HG03558 (cell line): ENCODE measurements around the gene HS6ST3.

Experiments used
- ATAC-seq: cut with Tn5 transposase; IDR thresholded peaks from one replicate; pipeline ENCODE4 v1.9.1; 2021; ENCODE audit warnings: moderate number of reproducible peaks; ENCODE audit not compliant: unreplicated experiment; ENCODE audit errors: extremely low read depth

The HS6ST3 gene

DNA sequence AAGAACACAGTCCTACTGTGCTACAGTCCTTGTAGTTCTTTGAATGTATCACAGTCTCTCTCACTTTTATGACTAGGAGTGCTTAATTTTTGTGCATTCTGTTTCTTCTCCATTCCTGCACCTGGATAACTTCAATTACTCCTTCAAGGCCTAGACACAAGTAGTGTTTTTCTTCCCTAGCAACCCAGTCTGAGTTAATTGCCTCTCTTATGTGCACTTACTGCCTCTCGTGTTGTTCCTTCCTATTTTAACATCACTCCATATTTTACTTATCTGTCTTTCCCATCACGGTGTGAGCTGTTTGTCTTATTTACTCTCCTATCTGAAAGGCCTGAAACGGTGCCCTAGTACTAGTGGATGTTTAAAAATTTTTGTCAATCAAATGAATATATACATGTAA is 101.5 kb downstream of the HS6ST3 start:
- ATAC-seq = no peak

DNA sequence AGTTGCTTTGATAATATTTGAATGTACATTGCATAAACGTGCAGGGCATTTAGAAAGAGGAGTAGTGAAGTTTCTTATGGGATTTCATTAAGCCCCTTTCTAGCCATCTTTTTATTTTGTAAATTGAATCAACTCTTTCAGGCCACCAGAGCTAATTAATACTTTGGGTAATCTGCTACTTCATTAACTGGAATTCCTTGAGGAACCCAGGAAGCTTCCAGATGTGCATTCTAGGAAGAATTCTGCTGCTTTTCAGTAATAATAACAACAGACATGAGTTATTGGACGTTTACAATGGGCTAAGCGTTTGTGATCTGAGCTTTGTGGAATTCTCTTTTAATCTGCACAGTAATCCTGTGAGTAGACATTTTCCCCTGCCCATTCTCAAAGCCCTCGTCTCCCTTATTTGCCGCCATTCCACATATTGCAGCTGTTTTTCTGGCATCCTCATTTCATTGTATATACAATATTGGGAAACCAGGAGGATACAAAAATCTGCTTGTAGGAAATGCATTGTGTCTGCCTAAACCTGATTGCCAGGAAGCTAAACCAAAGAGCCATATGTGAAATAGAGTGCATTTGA is 103.9 kb downstream of the HS6ST3 start:
- no peak for ATAC-seq

DNA sequence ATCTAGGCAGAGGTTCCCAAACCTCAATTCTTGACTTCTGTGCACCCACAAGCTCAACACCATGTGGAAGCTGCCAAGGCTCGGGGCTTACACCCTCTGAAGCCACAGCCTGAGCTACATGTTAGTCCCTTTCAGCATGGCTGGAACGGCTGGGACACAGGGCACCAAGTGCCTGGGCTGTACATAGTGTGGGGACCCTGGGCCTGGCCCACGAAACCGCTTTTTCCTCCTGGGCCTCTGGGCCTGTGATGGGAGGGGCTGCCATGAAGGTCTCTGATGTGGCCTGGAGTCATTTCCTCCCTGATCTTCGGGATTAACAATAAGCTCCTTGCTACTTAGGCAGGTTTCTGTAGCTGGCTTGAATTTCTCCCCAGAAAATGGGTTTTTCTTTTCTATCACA is 108.1 kb downstream of the HS6ST3 start:
- no peak for ATAC-seq

DNA sequence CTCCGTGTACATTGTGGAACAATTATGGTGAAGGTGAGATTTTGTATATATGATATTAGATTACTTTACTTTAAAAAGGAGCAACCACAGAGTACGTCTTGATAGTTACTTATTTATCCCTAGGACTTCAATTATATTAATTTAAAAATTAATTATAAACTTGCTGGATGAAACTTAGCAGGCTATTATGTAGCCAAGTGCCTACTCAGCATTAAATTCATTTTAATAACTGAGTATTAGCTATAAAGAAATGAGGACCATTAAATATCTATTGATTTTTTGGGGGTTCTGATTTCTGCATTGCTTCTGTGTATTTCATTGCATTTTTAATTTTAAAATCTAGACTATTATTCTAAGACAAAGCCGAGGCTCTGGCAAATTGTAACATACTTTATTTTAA is 109.4 kb downstream of the HS6ST3 start:
- no peak for ATAC-seq

DNA sequence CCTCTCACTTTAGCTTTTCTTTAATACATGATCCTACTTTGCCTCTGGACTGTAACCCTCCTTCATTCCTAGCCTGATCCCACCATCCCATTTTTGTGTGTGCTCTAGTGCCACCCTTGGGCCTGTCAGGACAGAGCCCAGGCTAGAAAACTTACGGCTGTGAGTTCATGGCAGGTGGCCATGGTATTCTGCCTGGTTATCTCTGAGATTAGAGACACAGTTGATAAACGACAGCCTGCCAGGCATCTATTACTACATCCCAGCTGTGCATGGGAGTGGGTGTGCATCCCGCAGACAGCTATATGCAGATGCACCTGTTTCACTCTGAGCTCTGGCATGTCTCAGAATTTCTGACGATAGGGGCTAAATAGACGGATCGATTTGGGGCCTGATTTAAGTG is 110.9 kb downstream of the HS6ST3 start:
- ATAC-seq = no peak

DNA sequence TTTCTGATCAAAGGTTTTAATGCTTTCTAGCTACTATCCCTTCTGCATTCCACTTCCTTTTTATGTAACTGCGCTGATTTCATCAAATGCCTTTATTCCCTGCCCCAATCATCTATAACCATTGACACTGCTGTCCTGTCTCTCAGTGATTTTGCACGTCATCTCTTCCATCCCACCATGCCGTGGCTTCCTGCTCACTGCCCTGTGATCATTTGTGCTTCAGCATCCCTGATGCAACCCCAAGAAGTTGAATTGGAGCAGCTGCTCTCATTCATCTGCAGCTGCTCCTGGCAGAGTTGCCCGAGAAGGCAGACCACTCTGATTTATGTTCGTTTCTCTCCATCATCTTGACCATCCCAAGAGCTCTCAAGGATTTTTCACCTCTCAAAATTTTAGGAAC is 112.4 kb downstream of the HS6ST3 start:
- no peak for ATAC-seq

DNA sequence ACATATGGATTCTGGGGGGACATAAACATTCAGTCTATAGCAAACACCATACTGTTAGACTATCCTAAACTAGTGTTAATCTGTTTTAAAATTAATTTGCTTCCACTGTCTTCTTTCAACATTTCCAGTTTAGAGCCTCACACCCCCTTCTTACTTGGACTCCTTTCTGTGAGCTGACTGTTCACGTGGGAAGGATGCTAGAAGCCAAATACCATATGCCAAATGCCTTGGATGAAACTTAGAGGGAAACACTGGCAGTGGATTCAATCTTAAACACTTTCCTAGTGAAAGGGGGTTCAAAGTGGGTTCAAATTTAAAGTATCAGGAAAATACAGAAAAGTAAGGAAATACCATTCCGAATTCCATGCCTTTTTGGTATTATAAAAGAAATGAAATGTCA is 113.6 kb downstream of the HS6ST3 start:
- no peak for ATAC-seq

DNA sequence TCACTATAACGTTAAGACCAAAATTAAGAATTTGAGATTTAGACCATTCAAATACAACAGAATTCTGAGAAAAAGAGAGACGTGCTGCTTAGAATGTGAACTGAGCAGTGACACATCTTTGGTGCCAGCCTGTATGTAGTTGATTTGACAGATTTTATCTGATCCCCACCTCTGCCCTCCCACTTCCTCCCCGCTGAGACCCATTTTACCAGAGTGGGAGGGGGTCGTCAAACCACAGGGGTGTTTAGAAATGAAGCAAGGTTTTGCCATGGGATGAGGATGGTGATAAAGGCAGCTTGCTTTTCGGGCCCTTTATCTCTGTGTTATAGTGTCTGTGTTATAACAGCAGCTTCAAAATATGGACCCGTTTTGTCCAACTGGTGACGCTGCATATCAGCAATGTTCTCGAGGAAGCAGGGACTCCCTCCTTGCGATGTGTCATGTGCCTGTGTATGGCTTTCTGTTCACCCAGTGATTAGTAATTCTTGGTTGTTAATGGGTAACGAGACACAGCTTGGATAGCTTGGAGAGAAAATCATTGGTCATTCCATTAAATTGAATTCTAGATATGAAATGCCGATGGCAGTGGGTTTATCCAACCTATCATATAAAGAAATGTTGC is 125.0 kb downstream of the HS6ST3 start:
- no peak for ATAC-seq

DNA sequence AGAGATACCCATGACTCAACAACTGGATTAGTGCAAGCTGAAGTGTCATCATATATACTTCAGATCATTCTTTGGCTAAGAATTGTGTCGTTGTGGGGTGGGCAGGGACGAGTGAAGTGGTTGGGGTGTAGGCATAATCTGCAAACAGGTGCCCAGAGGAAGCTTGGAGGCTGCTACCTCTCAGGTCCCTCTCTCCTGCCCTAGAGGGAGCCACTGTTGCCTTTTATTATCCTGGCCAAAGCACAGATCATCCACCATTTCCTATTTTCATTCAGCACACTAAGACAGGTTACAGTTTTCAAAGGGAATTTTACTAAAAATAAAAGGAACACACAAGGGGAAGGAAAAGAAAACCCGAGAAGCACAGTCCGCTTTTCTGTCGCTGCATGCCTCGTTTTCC is 126.6 kb downstream of the HS6ST3 start:
- ATAC-seq = no peak

DNA sequence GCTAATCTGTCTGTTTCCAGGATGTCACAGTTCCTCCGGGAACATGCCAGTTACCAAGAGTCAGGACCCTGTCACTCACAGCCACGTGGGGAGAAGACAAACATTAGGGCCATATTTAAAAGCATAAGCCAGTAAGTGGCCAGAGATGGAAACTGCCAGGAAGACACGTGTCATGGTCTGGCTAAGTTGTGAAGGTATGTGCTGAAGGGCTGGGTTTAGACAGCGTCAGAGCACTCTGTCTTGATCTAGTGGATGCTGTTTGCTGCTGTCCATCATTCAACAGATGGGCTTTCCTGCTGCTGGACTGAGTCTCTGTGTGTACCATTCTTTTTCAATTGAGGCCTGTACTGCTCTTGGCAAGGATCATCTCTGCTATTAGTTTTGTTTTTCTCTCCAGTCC is 128.6 kb downstream of the HS6ST3 start:
- ATAC-seq = no peak

DNA sequence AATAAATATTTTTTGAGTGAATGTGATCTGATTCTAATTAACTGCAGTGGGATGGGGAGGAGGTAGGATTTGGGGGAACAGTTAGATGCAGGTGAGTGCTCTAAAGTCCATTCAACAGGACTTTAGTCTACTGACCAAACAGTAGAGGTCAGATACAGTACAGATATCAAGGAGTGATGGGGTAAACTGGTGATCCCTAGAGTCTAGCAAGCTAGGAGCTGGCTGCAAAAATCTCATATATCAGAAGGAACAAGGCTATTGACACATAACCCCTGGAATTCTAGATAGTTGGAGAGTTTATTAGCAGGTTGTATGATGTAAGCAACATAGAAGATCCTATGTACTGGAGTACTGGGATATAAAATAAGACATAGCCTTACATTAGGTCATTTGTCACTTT is 131.6 kb downstream of the HS6ST3 start:
- no peak for ATAC-seq

DNA sequence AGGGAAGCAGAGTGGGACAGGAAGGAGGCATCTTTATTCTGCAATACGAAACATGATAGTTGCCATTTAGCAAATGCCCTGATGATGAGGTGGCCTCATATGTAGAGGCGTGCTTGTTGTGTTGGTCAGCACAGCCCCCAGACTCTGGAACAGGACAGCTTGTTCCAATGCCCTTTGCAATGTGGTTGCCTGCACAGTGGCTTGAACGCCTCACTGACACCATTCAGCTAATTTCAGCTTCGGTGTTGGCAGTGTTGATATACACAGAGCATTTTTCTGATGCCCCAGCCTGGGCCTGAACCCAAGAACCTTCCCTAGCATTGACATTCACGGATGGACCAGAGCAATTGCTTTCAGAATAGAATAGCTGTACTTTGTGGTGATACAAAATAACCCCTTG is 133.3 kb downstream of the HS6ST3 start:
- ATAC-seq = no peak

DNA sequence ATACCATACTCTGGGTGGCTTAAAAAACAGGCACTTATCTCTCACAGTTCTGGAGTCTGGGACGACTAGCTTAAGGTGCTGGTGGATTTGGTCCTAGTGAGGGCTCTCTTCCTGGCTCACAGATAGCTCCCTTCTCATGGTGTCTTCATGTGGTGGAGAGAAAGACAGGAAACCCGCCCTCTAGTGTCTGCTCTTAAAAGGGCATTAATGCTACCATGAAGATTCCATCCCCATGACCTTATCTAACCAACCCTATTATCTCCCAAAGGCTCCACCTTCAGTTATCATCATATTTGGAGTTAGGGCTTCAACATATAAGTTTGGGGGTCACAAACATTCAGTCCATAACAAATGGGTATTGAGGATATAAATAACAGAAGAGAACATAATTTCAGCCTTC is 139.4 kb downstream of the HS6ST3 start:
- no peak for ATAC-seq

DNA sequence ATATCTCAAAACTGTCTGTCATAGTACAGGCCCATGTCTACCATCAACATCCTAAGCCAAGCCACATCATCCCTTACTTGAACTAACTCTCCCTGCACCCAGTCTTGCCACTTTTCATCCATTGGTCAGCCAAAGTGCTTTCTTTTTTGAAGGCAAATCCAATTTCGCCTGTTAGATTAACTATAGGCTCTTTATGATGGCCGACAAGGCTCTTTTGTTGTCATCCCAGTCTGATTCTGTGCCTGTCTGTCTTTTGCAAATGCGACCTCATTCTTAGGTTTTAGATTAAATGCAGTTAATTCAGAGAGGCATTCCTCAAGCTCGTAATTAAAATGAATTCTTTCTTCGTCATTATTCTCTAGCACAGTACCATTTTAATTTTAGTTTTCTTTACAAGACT is 148.3 kb downstream of the HS6ST3 start:
- no peak for ATAC-seq

DNA sequence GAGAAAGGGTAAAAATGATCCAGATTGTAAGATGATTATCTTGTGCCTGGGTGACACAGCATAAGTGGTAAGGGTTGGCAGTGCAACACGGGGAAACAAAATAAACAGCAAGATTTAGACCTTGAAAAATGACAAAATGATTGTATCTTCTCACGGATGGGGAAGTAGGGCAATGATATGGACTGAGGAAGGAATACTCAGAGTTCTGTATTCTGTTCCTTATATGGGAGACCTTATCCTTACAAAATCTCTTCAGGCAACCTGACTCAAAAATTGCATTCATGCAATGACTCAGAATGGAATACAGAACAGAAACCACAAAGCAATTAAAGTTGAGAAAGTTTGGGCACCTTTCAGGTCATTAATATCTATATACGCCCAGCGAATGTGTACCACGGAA is 149.0 kb downstream of the HS6ST3 start:
- no peak for ATAC-seq

DNA sequence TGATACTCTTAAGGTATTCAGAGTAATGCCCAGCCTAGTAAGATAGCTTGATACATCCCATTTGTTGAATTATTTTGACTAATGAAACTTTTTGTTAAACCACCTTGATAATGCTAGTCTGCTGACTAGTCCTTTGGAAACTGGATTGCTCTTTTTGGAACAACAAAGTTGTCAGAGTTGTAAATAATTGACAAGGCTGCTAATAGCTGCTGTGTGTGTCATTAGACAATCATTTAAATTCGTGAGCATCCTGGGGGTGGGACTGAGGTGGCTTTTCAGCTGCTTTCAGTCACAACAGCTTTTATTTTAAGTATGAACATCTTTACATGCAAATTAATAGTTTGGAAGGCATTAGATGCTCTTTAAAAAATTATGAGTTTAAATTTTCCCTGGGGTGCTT is 153.5 kb downstream of the HS6ST3 start:
- ATAC-seq = no peak

DNA sequence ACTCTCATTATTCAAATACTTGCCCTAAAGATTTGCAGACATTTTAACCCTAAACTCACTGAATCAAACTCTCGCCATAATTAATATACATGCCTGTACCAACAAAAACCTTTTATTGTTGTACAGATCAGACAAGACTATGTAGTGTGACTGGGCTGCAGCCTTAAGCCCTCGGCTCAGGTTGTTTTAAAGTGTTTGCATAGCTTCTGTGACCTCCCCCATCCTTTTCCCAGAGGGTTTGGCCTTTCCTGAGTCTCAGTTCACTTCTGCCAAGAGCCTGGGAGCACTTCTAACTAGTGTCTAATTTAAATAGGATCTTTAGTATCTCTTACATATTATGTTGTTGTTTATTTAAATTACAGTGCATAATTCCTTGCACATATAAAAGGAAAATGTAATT is 158.2 kb downstream of the HS6ST3 start:
- no peak for ATAC-seq

DNA sequence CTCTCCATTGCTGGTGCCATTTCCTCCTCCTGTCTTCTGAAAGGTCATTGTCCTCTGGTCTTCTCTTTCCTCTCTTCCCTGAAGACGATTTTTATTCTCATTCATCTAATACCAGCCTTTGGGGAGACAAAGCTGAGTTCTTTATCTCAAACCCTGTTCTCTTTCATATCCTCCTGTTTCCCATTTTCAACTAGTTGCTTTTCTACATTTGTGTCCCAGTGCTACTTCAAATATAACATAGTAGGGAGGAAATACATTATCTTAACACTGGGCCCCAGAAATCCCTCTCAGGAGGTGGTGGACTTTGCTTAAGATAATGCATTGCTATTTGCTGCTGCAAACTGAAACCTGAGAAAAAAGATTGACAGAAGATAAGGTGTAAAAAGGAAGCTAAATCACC is 159.1 kb downstream of the HS6ST3 start:
- no peak for ATAC-seq

DNA sequence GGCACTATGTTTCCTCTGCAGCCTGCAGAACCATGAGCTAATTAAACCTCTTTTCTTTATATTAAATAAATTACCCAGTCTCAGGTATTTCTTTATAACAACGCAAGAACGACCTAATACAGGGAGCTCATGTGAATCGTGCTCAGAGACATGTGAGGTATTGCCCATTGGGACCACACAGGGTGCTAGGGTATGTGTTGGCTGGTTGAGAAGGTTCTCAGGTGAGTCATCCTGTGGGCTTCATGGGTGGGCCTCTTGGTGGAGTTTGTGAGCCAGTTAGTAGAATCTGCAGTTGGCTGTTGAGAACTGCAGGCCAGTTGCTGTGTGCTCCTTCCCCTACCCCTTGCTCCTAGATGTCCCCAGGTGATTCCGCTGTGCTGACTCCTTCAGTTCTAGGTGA is 163.0 kb downstream of the HS6ST3 start:
- ATAC-seq = no peak

DNA sequence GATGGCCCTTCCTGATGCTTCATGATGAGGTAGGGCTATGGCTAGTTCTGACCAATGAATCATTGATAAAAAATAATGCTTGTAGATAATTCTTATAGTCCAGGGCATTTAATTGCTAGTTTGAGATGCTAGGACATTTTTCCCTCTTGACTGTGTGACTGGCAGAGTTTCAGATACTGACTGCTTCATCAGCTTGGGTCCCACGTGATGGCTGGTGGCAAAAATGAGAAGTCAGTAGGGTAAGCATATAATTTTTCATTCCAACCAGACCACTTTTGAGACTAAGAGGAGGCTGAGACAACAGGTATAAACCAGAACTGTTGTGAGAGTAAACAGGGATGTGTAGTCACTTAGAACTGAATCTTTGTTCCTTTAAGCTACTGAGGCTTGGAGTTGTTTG is 183.3 kb downstream of the HS6ST3 start:
- no peak for ATAC-seq

DNA sequence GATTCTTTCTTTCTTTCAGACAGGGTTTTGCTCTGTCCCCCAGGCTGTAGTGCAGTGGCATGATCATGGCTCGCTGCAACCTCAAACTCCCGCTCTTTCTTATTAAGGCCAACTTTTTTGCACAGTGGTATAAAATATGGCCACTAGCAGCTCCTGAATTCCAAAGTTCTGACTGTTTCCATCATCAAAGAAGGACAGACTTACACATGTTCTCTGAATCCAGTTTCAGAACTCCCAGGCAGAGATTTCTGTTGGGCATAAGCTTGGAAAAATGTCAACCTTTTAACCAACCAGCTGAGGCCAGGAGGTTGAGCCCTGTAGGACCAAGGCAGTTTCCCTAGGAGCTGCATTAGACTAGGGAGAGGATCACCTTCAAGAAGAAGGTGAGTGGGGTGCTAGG is 184.1 kb downstream of the HS6ST3 start:
- no peak for ATAC-seq

DNA sequence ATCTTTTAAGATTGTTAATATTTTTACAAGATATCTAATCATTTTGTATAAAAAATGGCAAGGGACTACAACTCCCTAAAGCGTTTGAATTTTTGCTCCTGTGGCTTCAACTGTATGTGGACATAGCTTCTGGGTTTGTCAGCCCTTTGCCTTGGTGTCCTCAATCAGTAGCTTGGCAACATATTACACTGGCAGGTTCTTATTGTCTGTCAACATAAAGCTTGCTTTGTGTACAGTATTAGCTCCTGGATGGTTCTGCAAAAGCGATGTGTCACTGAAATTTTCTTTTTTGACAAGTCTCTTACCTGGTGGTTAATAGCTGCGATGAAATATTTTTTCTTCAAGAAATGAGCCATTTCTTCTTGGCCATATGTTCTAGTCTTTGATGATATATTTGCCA is 190.0 kb downstream of the HS6ST3 start:
- no peak for ATAC-seq

DNA sequence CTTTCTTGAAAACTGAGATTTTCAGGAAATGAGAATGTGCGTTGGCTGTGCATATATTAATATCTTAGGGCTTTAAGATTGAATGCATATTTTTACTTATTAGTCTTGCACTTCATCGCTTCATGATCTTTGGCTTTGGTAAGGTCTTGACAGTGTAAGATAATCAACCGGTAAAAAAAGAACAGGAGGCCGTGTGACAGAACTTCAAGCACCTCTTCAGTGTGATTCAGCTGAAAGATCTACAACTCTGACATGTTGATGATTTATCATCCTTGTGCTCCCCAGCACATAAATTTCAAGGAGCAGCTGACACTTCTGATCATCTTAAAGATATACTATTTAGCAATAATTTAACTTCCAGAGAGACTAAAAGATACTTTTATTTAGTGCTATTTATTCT is 195.1 kb downstream of the HS6ST3 start:
- ATAC-seq = no peak
